Measurements from ENCODE around the gene CHSY1. TPM values are rescaled to one million over a fixed set of nuclear protein-coding genes. Genes with fewer than 3 reads are reported as not detected.
A peak's percentile ranks its signal among the peaks of the same experiment; 100 is the strongest.

The CHSY1 gene
- total RNA-seq, 4 donors from 2014 or later: 13.3 to 31.6 (median 19.6) TPM

DNA sequence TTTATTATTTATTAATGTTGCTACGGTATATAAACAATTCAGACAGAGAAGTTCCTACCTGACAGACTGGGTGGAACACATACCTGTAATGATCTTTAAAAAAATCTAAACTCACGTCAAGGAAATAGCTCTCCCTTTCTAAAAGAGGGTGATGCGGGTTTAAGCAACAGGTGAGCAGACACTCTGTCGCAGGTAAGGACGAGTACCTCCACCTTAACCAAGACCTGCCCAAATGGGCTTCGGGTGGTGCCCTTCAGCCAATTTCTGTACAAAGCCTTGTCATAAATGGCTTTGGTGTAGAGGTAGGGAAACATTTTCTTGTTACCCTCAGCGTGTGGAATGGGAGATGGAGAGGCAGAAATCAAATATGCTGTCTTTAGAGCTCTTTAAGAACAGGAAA, 67.0 kb downstream of the CHSY1 start:
- H3K4me1 ChIP-seq: peaks cover 45 to 77% (median 68%) of the 10 kb centered on the region in 4 donors
- H3K9me3 ChIP-seq: no peaks in the 10 kb centered on the region
- H3K4me3 ChIP-seq: no peak overlapping the region
- TF ChIP-seq, protein P1, sequence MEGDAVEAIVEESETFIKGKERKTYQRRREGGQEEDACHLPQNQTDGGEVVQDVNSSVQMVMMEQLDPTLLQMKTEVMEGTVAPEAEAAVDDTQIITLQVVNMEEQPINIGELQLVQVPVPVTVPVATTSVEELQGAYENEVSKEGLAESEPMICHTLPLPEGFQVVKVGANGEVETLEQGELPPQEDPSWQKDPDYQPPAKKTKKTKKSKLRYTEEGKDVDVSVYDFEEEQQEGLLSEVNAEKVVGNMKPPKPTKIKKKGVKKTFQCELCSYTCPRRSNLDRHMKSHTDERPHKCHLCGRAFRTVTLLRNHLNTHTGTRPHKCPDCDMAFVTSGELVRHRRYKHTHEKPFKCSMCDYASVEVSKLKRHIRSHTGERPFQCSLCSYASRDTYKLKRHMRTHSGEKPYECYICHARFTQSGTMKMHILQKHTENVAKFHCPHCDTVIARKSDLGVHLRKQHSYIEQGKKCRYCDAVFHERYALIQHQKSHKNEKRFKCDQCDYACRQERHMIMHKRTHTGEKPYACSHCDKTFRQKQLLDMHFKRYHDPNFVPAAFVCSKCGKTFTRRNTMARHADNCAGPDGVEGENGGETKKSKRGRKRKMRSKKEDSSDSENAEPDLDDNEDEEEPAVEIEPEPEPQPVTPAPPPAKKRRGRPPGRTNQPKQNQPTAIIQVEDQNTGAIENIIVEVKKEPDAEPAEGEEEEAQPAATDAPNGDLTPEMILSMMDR (IDR thresholded peaks at IDR 0.05): no peak
- TF ChIP-seq POLR2A (IDR thresholded peaks at IDR 0.05; ENCODE audit: low read depth): no peak
- TF ChIP-seq POLR2AphosphoS5 (IDR thresholded peaks at IDR 0.05): no peak
- TF ChIP-seq EP300 (IDR thresholded peaks at IDR 0.05): no peak
- no peak for DNase-seq (ENCODE audit: extremely low spot score)
- no peak overlapping the region for H3K27ac ChIP-seq (replicated peaks in 1 of 4)
- H3K36me3 ChIP-seq: no peaks in the 10 kb centered on the region
- no peaks in the 10 kb centered on the region for H3K27me3 ChIP-seq
- intact Hi-C loops (cut with DNase I): loop anchor here (5.0 kb wide), 1 partner anchor 67 kb away; the partner anchor contains the start of gene CHSY1
- 93% methylated on average over 7 of the region's 7 CpGs for WGBS

DNA sequence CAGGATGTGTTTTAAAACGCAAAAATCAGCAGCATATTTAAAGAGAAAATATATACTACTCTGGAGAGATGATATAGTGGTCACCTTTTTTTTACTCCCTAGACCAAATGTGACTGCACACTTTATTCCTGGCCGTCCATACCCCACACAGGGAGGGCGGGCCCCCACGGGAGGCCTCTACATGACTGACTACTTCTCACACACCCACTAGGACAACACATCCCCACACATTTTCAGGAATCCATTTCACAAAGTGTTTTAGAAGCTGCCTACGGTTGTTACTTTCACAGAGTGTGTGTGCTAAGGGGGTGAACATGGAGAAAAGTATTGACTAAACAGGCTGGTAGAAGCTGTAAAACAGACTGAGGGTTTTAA, 67.9 kb downstream of the CHSY1 start:
- TF ChIP-seq POLR2A (IDR thresholded peaks at IDR 0.05; ENCODE audit: low read depth): no peak
- TF ChIP-seq POLR2AphosphoS5 (IDR thresholded peaks at IDR 0.05): no peak
- TF ChIP-seq, protein P1 (IDR thresholded peaks at IDR 0.05): no peak
- H3K4me1 ChIP-seq: peaks cover 41 to 76% (median 67%) of the 10 kb centered on the region in 4 donors
- DNase-seq (ENCODE audit: extremely low spot score): no peak
- no peaks in the 10 kb centered on the region for H3K36me3 ChIP-seq
- H3K27ac ChIP-seq (replicated peaks in 1 of 4): peak overlapping the region in 2 of 4 donors; percentile 19 to 22
- no peaks in the 10 kb centered on the region for H3K9me3 ChIP-seq
- H3K4me3 ChIP-seq: no peak overlapping the region
- 74% methylated on average over 5 of the region's 5 CpGs for WGBS
- intact Hi-C loops (cut with DNase I): no loop called here
- H3K27me3 ChIP-seq: no peaks in the 10 kb centered on the region

DNA sequence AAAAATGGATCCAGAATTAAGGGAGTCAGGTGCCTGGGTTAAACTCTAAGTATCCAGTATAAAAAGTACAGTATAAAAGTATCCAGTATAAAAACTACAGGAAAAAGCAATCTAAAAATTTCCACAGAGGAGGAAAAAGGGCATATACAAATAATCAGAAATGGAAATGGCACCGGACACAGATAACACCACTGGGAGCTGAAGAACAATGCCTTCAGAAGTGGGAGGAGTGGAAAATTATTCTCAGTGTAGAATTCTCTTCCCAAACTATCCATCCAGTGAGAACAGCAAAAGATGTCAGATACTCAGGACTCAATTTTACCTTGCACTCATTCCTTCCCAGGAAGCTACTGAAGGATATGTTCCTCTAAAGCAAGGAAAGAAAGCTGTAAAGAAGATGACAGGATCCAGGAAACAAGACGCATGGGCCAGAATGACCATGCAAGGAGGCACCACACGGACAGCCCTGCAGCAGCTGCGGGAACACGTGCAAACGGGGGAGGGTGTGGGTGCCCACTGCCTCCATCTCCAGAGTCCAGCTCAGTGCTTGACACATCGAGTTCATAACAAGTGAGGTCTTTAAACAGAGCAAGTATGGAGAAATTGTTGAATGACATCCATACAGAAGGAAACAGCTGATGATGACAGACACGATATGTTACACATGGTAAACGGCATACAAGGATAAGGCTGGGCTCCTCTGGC, 68.5 kb downstream of the CHSY1 start:
- H3K36me3 ChIP-seq: peaks cover 0 to 4% (median 3%) of the 10 kb centered on the region in 4 donors
- H3K9me3 ChIP-seq: no peaks in the 10 kb centered on the region
- H3K27me3 ChIP-seq: no peaks in the 10 kb centered on the region
- H3K27ac ChIP-seq (replicated peaks in 1 of 4): peak overlapping the region in 2 of 4 donors; percentile 19 to 22
- no peak for TF ChIP-seq POLR2A (IDR thresholded peaks at IDR 0.05; ENCODE audit: low read depth)
- TF ChIP-seq POLR2AphosphoS5 (IDR thresholded peaks at IDR 0.05): no peak
- TF ChIP-seq, protein P1 (IDR thresholded peaks at IDR 0.05): no peak
- TF ChIP-seq EP300 (IDR thresholded peaks at IDR 0.05): no peak
- intact Hi-C loops (cut with DNase I): no loop called here
- WGBS: 75% methylated on average over 9 of the region's 9 CpGs
- peaks cover 35 to 71% (median 62%) of the 10 kb centered on the region in 4 donors for H3K4me1 ChIP-seq
- no peak overlapping the region for H3K4me3 ChIP-seq
- no peak for DNase-seq (ENCODE audit: extremely low spot score)

DNA sequence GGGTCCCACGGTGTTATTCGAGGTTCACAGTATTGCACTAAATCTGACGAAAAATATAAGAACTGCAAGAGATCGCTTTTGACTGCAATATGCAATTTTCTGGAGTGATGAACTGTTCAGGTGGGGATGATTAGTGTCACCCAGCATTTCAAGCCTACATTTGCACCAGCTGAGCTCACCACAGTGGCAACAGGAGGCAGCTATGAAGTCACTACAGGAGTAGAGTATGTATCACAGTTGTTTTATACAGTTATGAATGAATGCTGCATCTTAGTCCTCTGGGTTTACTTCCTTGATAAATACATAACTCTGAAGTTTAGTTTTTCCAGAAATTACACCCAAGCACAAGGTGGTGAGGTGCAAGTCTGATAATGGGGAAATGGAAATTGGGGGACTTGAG, 69.6 kb downstream of the CHSY1 start:
- Histone ChIP-seq H3K27ac (replicated peaks in 1 of 4) (no peak overlapping the region), H3K4me1 (peaks cover 34 to 64% (median 51%) of the 10 kb centered on the region in 4 donors), H3K36me3 (peaks cover 0 to 15% (median 15%) of the 10 kb centered on the region in 4 donors), H3K27me3 (no peaks in the 10 kb centered on the region), H3K4me3 (no peak overlapping the region), H3K9me3 (no peaks in the 10 kb centered on the region)
- 85% methylated on average over 4 of the region's 4 CpGs for WGBS
- TF ChIP-seq, protein P1 (IDR thresholded peaks at IDR 0.05): no peak
- TF ChIP-seq EP300 (IDR thresholded peaks at IDR 0.05): no peak
- no peak for TF ChIP-seq POLR2A (IDR thresholded peaks at IDR 0.05; ENCODE audit: low read depth)
- intact Hi-C loops (cut with DNase I): no loop called here
- DNase-seq (ENCODE audit: extremely low spot score): no peak
